Panc1 (cell line): ENCODE measurements around the gene PRICKLE3.
"Not testable (repeated sequence)": the region's sequence is repeated elsewhere in the genome, so short reads cannot be mapped to it uniquely, and the experiment has no call there.

ENCODE experiments used
- CTCF ChIP-seq: fragments of 450-650 bp; IDR thresholded peaks from 2 replicates; pipeline ENCODE4 v1.5.1; 2017; ENCODE audit warnings: mild to moderate bottlenecking
- REST ChIP-seq, 2 experiments: IDR thresholded peaks; 2 replicates each; pipeline ENCODE4 v1.6.1; 2011 to 2012; ENCODE audit warnings: low read depth in 2 of 2, control low read depth in 1 of 2, low read length in 1 of 2, mild to moderate bottlenecking in 1 of 2, moderate library complexity in 1 of 2; ENCODE audit not compliant: insufficient read depth in 1 of 2
- TCF7L2 ChIP-seq: IDR thresholded peaks from 2 replicates; pipeline ENCODE4 v1.6.1; 2011; ENCODE audit warnings: mild to moderate bottlenecking, low read depth, low read length, inconsistent platforms

DNA sequence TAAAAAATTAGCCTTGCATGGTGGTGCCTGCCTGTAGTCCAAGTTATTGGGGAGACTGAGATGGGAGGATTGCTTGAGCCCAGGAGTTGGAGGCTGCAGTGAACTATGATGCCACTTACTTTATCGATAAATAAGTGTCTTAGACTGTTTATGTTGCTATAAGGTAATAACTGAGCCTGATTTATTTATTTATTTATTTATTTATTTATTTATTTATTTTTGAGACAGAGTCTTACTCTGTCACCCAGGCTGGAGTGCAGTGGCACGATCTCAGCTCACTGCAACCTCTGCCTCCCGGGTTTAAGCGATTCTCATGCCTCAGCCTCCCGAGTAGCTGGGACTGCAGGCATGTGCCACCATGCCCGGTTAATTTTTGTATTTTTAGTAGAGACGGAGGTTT, 53.9 kb downstream of the PRICKLE3 start:
- not testable (repeated sequence) for TF ChIP-seq CTCF; REST (IDR thresholded peaks at IDR 0.05; ENCODE audit: insufficient read depth in 1 of 2, low read depth in 2 of 2, low read length in 1 of 2); TCF7L2
